ENCODE measurements around the gene ZNF574. TPM values are rescaled to one million over a fixed set of nuclear protein-coding genes. Genes with fewer than 3 reads are reported as not detected.

The ZNF574 gene
- total and polyA plus RNA-seq, 2 donors (not counting 1 experiment from before 2014, with no cell fraction given): 5.1 to 9.9 TPM

- H4K20me1 ChIP-seq (ENCODE audit: control insufficient read depth, extremely low read depth, insufficient read depth, low read length): no peaks in the 10 kb centered on the region
- no peaks in the 10 kb centered on the region for H3K36me3 ChIP-seq (ENCODE audit: control insufficient read depth, insufficient read depth, low read length)
- H3K27me3 ChIP-seq (ENCODE audit: control insufficient read depth, insufficient read depth, low read length): no peaks in the 10 kb centered on the region
- no peak overlapping the region for H3K9ac ChIP-seq (ENCODE audit: insufficient read depth, low read length)
- H3K4me2 ChIP-seq (ENCODE audit: extremely low read depth, insufficient read depth, low read length): no peak overlapping the region
- H2AFZ ChIP-seq (ENCODE audit: low read length): no peak overlapping the region
- H3K79me2 ChIP-seq (ENCODE audit: control insufficient read depth, insufficient read depth, low read length): no peaks in the 10 kb centered on the region
- TF ChIP-seq EZH2 (IDR thresholded peaks at IDR 0.05; ENCODE audit: low read length, missing control alignments) (no peak), CTCF (conservative IDR thresholded peaks at IDR 0.05 in 1 of 2, IDR thresholded peaks at IDR 0.05 in 1 of 2; ENCODE audit: low read depth in 1 of 2, low read length in 2 of 2) (no peak)
- DNase-seq (ENCODE audit: low read depth in 2 of 2): peak in 1 of 2 donors; percentile 59
- no peaks in the 10 kb centered on the region for H3K9me3 ChIP-seq (ENCODE audit: control insufficient read depth, insufficient read depth, low read depth, low read length)
- no peak overlapping the region for H3K27ac ChIP-seq (ENCODE audit: insufficient read depth, low read length)
- H3K4me1 ChIP-seq (ENCODE audit: control insufficient read depth, extremely low read depth, insufficient read depth, low read length): peaks cover 9% of the 10 kb centered on the region
- H3K4me3 ChIP-seq (replicated peaks in 1 of 4; ENCODE audit: control extremely low read depth in 1 of 4, insufficient read depth in 1 of 4, low read depth in 3 of 4, low read length in 4 of 4): no peak overlapping the region
Observed at GRCh38 chr19:42091742-42092141, 15.8 kb downstream of the ZNF574 start.

DNA sequence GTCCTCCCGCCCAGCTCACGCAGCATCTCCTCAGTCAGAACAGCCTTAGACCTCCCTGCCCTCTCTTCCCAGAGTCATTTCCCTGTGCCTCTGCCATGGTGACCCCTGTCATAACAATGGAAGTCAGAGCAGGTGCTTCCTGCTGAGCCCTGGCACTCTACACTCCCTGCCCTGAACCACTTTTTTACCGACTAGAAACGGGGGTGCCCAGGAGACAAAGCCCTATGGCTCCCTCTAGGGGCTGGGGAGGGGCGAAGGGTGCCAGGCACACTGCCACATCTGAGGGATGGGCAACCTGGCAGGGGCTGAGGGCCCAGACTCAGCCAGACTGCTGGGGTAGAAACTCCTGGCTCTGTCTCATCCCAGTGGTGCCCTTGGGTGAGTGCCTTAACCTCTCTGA is 16.4 kb downstream of the ZNF574 start:
- peaks cover 9% of the 10 kb centered on the region for H3K4me1 ChIP-seq (ENCODE audit: control insufficient read depth, extremely low read depth, insufficient read depth, low read length)
- TF ChIP-seq CTCF (conservative IDR thresholded peaks at IDR 0.05 in 1 of 2, IDR thresholded peaks at IDR 0.05 in 1 of 2; ENCODE audit: low read depth in 1 of 2, low read length in 2 of 2) (peak; percentile 41 to 53), EZH2 (IDR thresholded peaks at IDR 0.05; ENCODE audit: low read length, missing control alignments) (no peak)
- no peak for DNase-seq (ENCODE audit: low read depth in 2 of 2)
- no peak overlapping the region for H3K4me2 ChIP-seq (ENCODE audit: extremely low read depth, insufficient read depth, low read length)
- no peaks in the 10 kb centered on the region for H3K79me2 ChIP-seq (ENCODE audit: control insufficient read depth, insufficient read depth, low read length)
- H4K20me1 ChIP-seq (ENCODE audit: control insufficient read depth, extremely low read depth, insufficient read depth, low read length): no peaks in the 10 kb centered on the region
- H3K36me3 ChIP-seq (ENCODE audit: control insufficient read depth, insufficient read depth, low read length): no peaks in the 10 kb centered on the region
- no peak overlapping the region for H2AFZ ChIP-seq (ENCODE audit: low read length)
- no peak overlapping the region for H3K4me3 ChIP-seq (replicated peaks in 1 of 4; ENCODE audit: control extremely low read depth in 1 of 4, insufficient read depth in 1 of 4, low read depth in 3 of 4, low read length in 4 of 4)
- no peak overlapping the region for H3K9ac ChIP-seq (ENCODE audit: insufficient read depth, low read length)
- no peaks in the 10 kb centered on the region for H3K9me3 ChIP-seq (ENCODE audit: control insufficient read depth, insufficient read depth, low read depth, low read length)
- H3K27ac ChIP-seq (ENCODE audit: insufficient read depth, low read length): no peak overlapping the region
- H3K27me3 ChIP-seq (ENCODE audit: control insufficient read depth, insufficient read depth, low read length): no peaks in the 10 kb centered on the region

- H4K20me1 ChIP-seq (ENCODE audit: control insufficient read depth, extremely low read depth, insufficient read depth, low read length): no peaks in the 10 kb centered on the region
- no peak overlapping the region for H3K9ac ChIP-seq (ENCODE audit: insufficient read depth, low read length)
- no peaks in the 10 kb centered on the region for H3K79me2 ChIP-seq (ENCODE audit: control insufficient read depth, insufficient read depth, low read length)
- H3K4me3 ChIP-seq (replicated peaks in 1 of 4; ENCODE audit: control extremely low read depth in 1 of 4, insufficient read depth in 1 of 4, low read depth in 3 of 4, low read length in 4 of 4): no peak overlapping the region
- H2AFZ ChIP-seq (ENCODE audit: low read length): no peak overlapping the region
- peaks cover 8% of the 10 kb centered on the region for H3K4me1 ChIP-seq (ENCODE audit: control insufficient read depth, extremely low read depth, insufficient read depth, low read length)
- H3K9me3 ChIP-seq (ENCODE audit: control insufficient read depth, insufficient read depth, low read depth, low read length): no peaks in the 10 kb centered on the region
- no peak overlapping the region for H3K4me2 ChIP-seq (ENCODE audit: extremely low read depth, insufficient read depth, low read length)
- H3K36me3 ChIP-seq (ENCODE audit: control insufficient read depth, insufficient read depth, low read length): no peaks in the 10 kb centered on the region
- H3K27ac ChIP-seq (ENCODE audit: insufficient read depth, low read length): no peak overlapping the region
- no peak for DNase-seq (ENCODE audit: low read depth in 2 of 2)
- TF ChIP-seq CTCF (conservative IDR thresholded peaks at IDR 0.05 in 1 of 2, IDR thresholded peaks at IDR 0.05 in 1 of 2; ENCODE audit: low read depth in 1 of 2, low read length in 2 of 2): no peak
- TF ChIP-seq EZH2 (IDR thresholded peaks at IDR 0.05; ENCODE audit: low read length, missing control alignments): no peak
- H3K27me3 ChIP-seq (ENCODE audit: control insufficient read depth, insufficient read depth, low read length): no peaks in the 10 kb centered on the region
Observed at GRCh38 chr19:42093505-42093904, 17.5 kb downstream of the ZNF574 start.

Data from fibroblast of lung (primary cell).